Fibroblast of mammary gland (primary cell): ENCODE measurements around the gene NRG3.

ENCODE experiments used
- DNase-seq: peaks from one replicate; pipeline ENCODE4 v3.0.0-alpha.2; 2010; ENCODE audit warnings: low read depth
- H3K4me3 ChIP-seq: 2 replicates; pipeline ENCODE4 v1.5.1; 2011; ENCODE audit warnings: low read depth, mild to moderate bottlenecking, low read length, moderate library complexity; ENCODE audit not compliant: control insufficient read depth
- CTCF ChIP-seq: conservative IDR thresholded peaks from 2 replicates; pipeline ENCODE4 v1.5.1; 2011; ENCODE audit warnings: low read depth, low read length, inconsistent platforms; ENCODE audit not compliant: control insufficient read depth, insufficient read depth

Gene NRG3

GRCh38 chr10:82683945-82684344, 809.0 kb downstream of the NRG3 start:
- no peak for DNase-seq
- no peak overlapping the region for H3K4me3 ChIP-seq
- TF ChIP-seq CTCF: no peak

- no peak for TF ChIP-seq CTCF
- no peak for DNase-seq
Measured at GRCh38 chr10:82685087-82685486, 810.1 kb downstream of the NRG3 start.

GRCh38 chr10:82691211-82691610, 816.2 kb downstream of the NRG3 start:
- TF ChIP-seq CTCF: no peak
- H3K4me3 ChIP-seq: no peak overlapping the region
- no peak for DNase-seq

More at GRCh38 chr10:82685087-82685486, 810.1 kb downstream of the NRG3 start:
- H3K4me3 ChIP-seq: no peak overlapping the region

GRCh38 chr10:82692458-82692857, 817.5 kb downstream of the NRG3 start:
- no peak for TF ChIP-seq CTCF
- no peak overlapping the region for H3K4me3 ChIP-seq
- no peak for DNase-seq

- no peak for DNase-seq
- H3K4me3 ChIP-seq: no peak overlapping the region
- no peak for TF ChIP-seq CTCF
Measured at GRCh38 chr10:82721831-82722230, 846.8 kb downstream of the NRG3 start.

GRCh38 chr10:82722273-82722672, 847.3 kb downstream of the NRG3 start:
- H3K4me3 ChIP-seq: no peak overlapping the region
- DNase-seq: no peak
- no peak for TF ChIP-seq CTCF

- H3K4me3 ChIP-seq: no peak overlapping the region
- no peak for DNase-seq
- no peak for TF ChIP-seq CTCF
Measured at GRCh38 chr10:82736305-82736704, 861.3 kb downstream of the NRG3 start.
